Astrocyte of the spinal cord (primary cell): ENCODE data around the gene ZNF620.
A peak's percentile ranks its signal among the peaks of the same experiment; 100 is the strongest.

Experiments used
- DNase-seq: peaks from one replicate; pipeline ENCODE4 v3.0.0; 2011; ENCODE audit warnings: low read depth, low spot score
- H3K4me3 ChIP-seq: 2 replicates; pipeline ENCODE4 v1.5.1; 2011; ENCODE audit warnings: low read depth, mild to moderate bottlenecking, low read length, moderate library complexity
- CTCF ChIP-seq: IDR thresholded peaks from 2 replicates; pipeline ENCODE4 v1.5.1; 2012; ENCODE audit warnings: low read depth, mild to moderate bottlenecking, low read length, inconsistent platforms
- in situ Hi-C: cut with HindIII; loops from 2 replicates; pipeline ENCODE4 v1.10.0; 2017; ENCODE audit warnings: low sequenced_read_pairs

The ZNF620 gene

DNA sequence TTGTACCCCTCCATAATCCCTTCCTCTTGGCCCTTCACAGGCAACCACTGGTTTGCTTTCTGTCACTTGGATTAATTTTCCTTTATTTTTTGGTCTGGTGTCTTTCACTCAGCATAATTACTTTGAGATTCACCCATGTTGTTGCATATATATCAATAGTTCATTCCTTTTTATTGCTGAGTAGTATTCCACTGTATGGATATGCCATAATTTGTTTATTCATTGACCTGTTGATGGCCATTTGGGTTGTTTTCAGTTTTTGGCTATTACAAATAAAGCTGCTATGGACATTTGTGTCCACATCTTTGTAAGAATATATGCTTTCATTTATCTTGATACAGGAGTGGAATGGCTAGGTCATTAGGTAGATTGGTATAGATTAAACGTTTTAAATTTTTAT is 13.0 kb downstream of the ZNF620 start:
- H3K4me3 ChIP-seq = no peak overlapping the region
- in situ Hi-C loops = no loop called here
- no peak for DNase-seq
- TF ChIP-seq CTCF = no peak

DNA sequence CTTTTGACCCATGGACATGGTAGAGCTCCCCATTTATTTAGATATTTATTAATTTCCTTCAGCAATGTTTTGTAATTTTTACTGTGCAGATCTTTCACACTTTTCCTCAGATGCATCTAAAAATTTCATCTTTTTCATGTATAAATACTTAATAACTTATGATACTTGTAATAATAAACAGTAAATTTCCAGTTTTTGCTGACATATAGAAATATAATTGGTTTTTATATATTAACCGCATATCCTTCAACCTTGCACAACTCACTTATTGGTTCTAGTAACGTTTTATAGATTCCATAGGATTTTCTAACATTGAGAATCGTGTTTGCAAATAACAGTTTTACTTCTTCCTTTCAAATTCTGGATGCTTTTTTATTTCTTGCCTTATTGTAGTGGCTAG is 15.4 kb downstream of the ZNF620 start:
- in situ Hi-C loops = no loop called here
- no peak overlapping the region for H3K4me3 ChIP-seq

DNA sequence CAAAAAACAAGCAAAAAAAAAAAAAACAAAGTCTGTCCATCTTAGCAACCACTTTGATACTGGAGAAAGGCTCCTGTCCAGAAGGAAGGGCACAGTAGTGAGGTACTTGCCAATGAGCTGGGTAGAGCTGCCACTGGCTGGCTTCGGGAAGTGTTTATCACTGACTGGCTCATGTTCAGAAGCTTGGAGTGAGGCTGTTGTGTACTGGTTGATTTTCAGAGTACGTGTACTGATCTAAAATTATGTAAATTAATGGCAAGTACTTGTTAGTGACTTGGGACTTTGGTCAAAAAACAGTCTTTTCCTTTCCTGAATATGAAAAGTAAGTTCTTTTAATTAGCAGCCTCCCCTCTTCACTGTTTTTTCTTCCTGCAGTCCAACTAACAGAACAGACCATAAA is 17.9 kb downstream of the ZNF620 start:
- DNase-seq = no peak
- no peak for TF ChIP-seq CTCF

More for the DNA sequence above, 15.4 kb downstream of the ZNF620 start:
- no peak for TF ChIP-seq CTCF
- no peak for DNase-seq

GRCh38 chr3:40524222-40524567 is 18.4 kb downstream of the ZNF620 start:
- H3K4me3 ChIP-seq = peak overlapping the region; percentile 80
- TF ChIP-seq CTCF = no peak
- DNase-seq = no peak
- in situ Hi-C loops = no loop called here

More for the DNA sequence above, 17.9 kb downstream of the ZNF620 start:
- no peak overlapping the region for H3K4me3 ChIP-seq
- in situ Hi-C loops = no loop called here

GRCh38 chr3:40524568-40525285 is 18.9 kb downstream of the ZNF620 start, which contains the start of gene ZNF621:
ZNF621 (plus strand) TSS chr3:40524960; CDS start chr3:40525841, 881 bp downstream.
- DNase-seq = peak; percentile 87
- no peak for TF ChIP-seq CTCF
- peak within 1 kb of the TSS; percentile 80 for H3K4me3 ChIP-seq
- in situ Hi-C loops = no loop called here

- DNase-seq = no peak
- H3K4me3 ChIP-seq = no peak overlapping the region
- in situ Hi-C loops = no loop called here
- TF ChIP-seq CTCF = no peak
These were observed 22.6 kb downstream of the ZNF620 start for GRCh38 chr3:40528426-40528825.
